Breast epithelium (tissue), 4 donors: ENCODE measurements around the gene NCK2. TPM values are rescaled to one million over a fixed set of nuclear protein-coding genes. Genes with fewer than 3 reads are reported as not detected.

Experiments used
- DNase-seq, 2 donors: peaks; one replicate each; pipeline ENCODE4 v3.0.0-alpha.2; 2019; ENCODE audit warnings: low spot score in 2 of 2
- H3K27ac ChIP-seq, 2 donors: fragments of 200-600 bp; sonication (generic) in 1 of 2; one replicate each; pipeline ENCODE4 v1.5.1; 2016 to 2019; ENCODE audit warnings: mild to moderate bottlenecking in 1 of 2
- H3K27me3 ChIP-seq, 2 donors: fragments of 200-600 bp; sonication (generic) in 1 of 2; one replicate each; pipeline versions ENCODE4 v1.5.1 to v1.6.0; 2017 to 2019; ENCODE audit warnings: control low read depth in 1 of 2, mild to moderate bottlenecking in 1 of 2
- H3K36me3 ChIP-seq: fragments of 200-600 bp; one replicate; pipeline ENCODE4 v1.5.1; 2019
- H3K4me1 ChIP-seq, 2 donors: fragments of 200-600 bp; sonication (generic); one replicate each; pipeline ENCODE4 v1.5.1; 2016 to 2019; ENCODE audit warnings: control low read depth in 1 of 2
- H3K4me3 ChIP-seq, 3 donors: fragments of 200-600 bp; sonication (generic); 1 replicate in 2 of 3; 2 replicates in 1 of 3; pipeline ENCODE4 v1.5.1; 2016 to 2019; ENCODE audit warnings: mild to moderate bottlenecking in 3 of 3, moderate library complexity in 2 of 3
- H3K9me3 ChIP-seq, 2 donors: fragments of 200-600 bp; sonication (generic) in 1 of 2; one replicate each; pipeline ENCODE4 v1.5.1; 2016 to 2019; ENCODE audit warnings: control low read depth in 1 of 2
- CTCF ChIP-seq, 3 donors: fragments of 450-650 bp; IDR thresholded peaks; one replicate each; pipeline ENCODE4 v1.5.1; 2016 to 2017; ENCODE audit warnings: antibody characterized with exemption in 3 of 3, mild to moderate bottlenecking in 3 of 3, moderate library complexity in 3 of 3
- POLR2A ChIP-seq: fragments of 450-650 bp; IDR thresholded peaks from one replicate; pipeline ENCODE4 v1.6.1; 2016; ENCODE audit warnings: antibody characterized with exemption, mild to moderate bottlenecking, moderate library complexity
- POLR2AphosphoS5 ChIP-seq, 3 donors: sonication (generic); formaldehyde crosslinking; IDR thresholded peaks; one replicate each; pipeline ENCODE4 v1.6.1; 2017; ENCODE audit warnings: antibody characterized with exemption in 3 of 3
- intact Hi-C: fragments of 100-400 bp; cut with DNase I; formaldehyde crosslinking; loops from one replicate; pipeline ENCODE4 v1.15.1; 2023; ENCODE audit warnings: low total_unique reads
- total RNA-seq, 3 donors: library from RNA; depleted of rRNA; stranded (reverse); fragments of >200 nt; gene quantifications; one replicate each; pipeline ENCODE4 v1.1.0, GENCODE V29; 2016

The NCK2 gene
- total RNA-seq, 3 donors from 2014 or later, result 42.0 to 54.3 (median 46.9) TPM

DNA sequence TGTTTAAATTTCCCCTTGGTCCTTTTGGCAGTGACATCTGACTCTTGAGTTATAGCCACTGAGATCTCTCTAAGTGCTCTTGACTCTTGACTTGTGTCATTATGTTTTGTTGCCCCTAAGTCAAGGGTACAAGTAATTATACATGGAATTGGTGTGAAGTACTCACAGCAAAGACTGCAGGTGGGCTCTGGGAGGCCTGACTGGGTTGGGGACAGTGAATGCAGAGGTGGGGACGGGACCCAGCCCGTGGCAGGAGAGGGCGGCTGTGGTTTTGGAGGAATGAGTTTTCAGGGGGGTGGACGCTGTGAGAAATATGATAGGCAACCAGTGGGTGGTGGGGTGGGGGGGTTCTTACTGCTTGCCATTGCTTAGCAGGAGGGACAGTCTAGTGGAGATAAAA lies 97.8 kb downstream of the NCK2 start:
- H3K4me1 ChIP-seq, result no peaks in the 10 kb centered on the region
- no peaks in the 10 kb centered on the region for H3K9me3 ChIP-seq
- no peak overlapping the region for H3K27ac ChIP-seq
- no peak overlapping the region for H3K4me3 ChIP-seq
- DNase-seq, result no peak
- no peak for TF ChIP-seq POLR2A
- TF ChIP-seq POLR2AphosphoS5 (IDR thresholded peaks at IDR 0.05), result no peak
- TF ChIP-seq CTCF (IDR thresholded peaks at IDR 0.05), result no peak
- H3K36me3 ChIP-seq, result no peaks in the 10 kb centered on the region
- intact Hi-C loops, result no loop called here
- no peaks in the 10 kb centered on the region for H3K27me3 ChIP-seq

- Histone ChIP-seq H3K27ac (no peak overlapping the region), H3K27me3 (no peaks in the 10 kb centered on the region), H3K36me3 (no peaks in the 10 kb centered on the region), H3K4me1 (no peaks in the 10 kb centered on the region), H3K4me3 (no peak overlapping the region), H3K9me3 (no peaks in the 10 kb centered on the region)
- DNase-seq, result no peak
- TF ChIP-seq POLR2A, result no peak
- TF ChIP-seq CTCF (IDR thresholded peaks at IDR 0.05), result no peak
- no peak for TF ChIP-seq POLR2AphosphoS5 (IDR thresholded peaks at IDR 0.05)
- intact Hi-C loops, result no loop called here
These were observed 99.0 kb downstream of the NCK2 start for GRCh38 chr2:105843476-105844374.

DNA sequence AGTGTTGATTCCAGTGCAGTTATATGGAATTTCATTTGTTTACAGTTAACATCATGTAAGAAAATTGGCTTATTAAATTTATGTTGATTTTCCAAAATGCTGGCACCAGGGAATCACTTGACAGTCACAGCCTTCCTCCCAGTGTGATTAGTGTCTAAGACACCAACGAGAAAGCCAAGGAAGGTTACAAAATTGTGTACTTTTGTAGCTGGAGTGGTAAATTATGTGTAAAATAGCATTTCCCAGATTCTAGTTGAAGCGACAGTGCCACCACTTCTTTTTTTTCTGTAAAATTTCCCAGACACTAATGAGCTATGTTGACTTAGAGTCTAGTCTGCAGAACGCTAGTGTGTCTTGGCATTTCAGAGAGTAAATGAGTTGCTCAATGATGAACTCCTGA lies 101.3 kb downstream of the NCK2 start:
- intact Hi-C loops, result loop anchor here (2.0 kb wide), 1 partner anchor 35 kb away; no protein-coding TSS in a partner anchor
- Histone ChIP-seq H3K27ac (no peak overlapping the region), H3K36me3 (no peaks in the 10 kb centered on the region), H3K4me3 (no peak overlapping the region), H3K27me3 (no peaks in the 10 kb centered on the region), H3K9me3 (no peaks in the 10 kb centered on the region), H3K4me1 (no peaks in the 10 kb centered on the region)
- no peak for DNase-seq
- TF ChIP-seq POLR2AphosphoS5 (IDR thresholded peaks at IDR 0.05) (no peak), POLR2A (no peak), CTCF (IDR thresholded peaks at IDR 0.05) (no peak)

- Histone ChIP-seq H3K36me3 (no peaks in the 10 kb centered on the region), H3K4me1 (no peaks in the 10 kb centered on the region), H3K27me3 (no peaks in the 10 kb centered on the region), H3K27ac (no peak overlapping the region), H3K9me3 (no peaks in the 10 kb centered on the region), H3K4me3 (no peak overlapping the region)
- TF ChIP-seq POLR2A, result no peak
- TF ChIP-seq POLR2AphosphoS5 (IDR thresholded peaks at IDR 0.05), result no peak
- TF ChIP-seq CTCF (IDR thresholded peaks at IDR 0.05), result no peak
- no peak for DNase-seq
- intact Hi-C loops, result loop anchor here (2.0 kb wide), 1 partner anchor 34 kb away; no protein-coding TSS in a partner anchor
These were observed 102.3 kb downstream of the NCK2 start for GRCh38 chr2:105847056-105847455.

DNA sequence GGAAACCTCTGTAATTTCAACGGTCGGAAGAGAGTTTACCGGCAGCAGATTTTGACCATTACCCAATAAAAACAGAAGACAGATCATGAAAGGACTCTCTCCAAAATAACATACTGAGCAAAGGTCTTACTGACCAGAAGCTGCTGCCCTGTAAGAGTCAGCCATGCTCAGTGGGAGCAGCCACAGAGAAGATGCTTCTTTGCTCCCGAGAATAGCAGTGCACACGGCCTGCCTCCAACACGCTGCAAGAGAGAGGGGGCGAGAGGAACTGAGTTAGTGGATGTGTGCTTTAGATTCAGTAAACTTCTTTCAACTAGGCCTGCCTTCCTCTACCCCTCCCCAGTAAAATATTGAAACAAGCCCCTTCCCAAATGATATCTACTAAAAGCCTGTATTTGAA lies 103.7 kb downstream of the NCK2 start:
- no peak for DNase-seq
- no peak overlapping the region for H3K27ac ChIP-seq
- H3K36me3 ChIP-seq, result no peaks in the 10 kb centered on the region
- H3K4me3 ChIP-seq, result no peak overlapping the region
- no peaks in the 10 kb centered on the region for H3K4me1 ChIP-seq
- intact Hi-C loops, result no loop called here
- H3K27me3 ChIP-seq, result no peaks in the 10 kb centered on the region
- H3K9me3 ChIP-seq, result no peaks in the 10 kb centered on the region
- TF ChIP-seq CTCF (IDR thresholded peaks at IDR 0.05), result no peak
- no peak for TF ChIP-seq POLR2AphosphoS5 (IDR thresholded peaks at IDR 0.05)
- TF ChIP-seq POLR2A, result no peak
